ENCODE data around the gene MFSD2A.
"Not testable (repeated sequence)": the region's sequence is repeated elsewhere in the genome, so short reads cannot be mapped to it uniquely, and the experiment has no call there.

Gene MFSD2A

GRCh38 chr1:39908534-39908933, 46.4 kb upstream of the MFSD2A start:
- H3K9ac ChIP-seq (ENCODE audit: low read length): no peak overlapping the region
- 0 out of 2 replicates have a peak, but pooled peaks cover 2% of the 10 kb centered on the region for H3K9me3 ChIP-seq (ENCODE audit: low read length)
- H3K4me3 ChIP-seq (ENCODE audit: low read depth, low read length, poor library complexity, severe bottlenecking): no peak overlapping the region
- H3K4me1 ChIP-seq (ENCODE audit: insufficient read depth, low read length, severe bottlenecking): no peaks in the 10 kb centered on the region
- no peaks in the 10 kb centered on the region; the same call in 1 of the 2 replicates for H3K36me3 ChIP-seq (ENCODE audit: insufficient read depth, low read length)
- H3K27ac ChIP-seq (ENCODE audit: low read depth, low read length, poor library complexity, severe bottlenecking): no peak overlapping the region
- H4K20me1 ChIP-seq (ENCODE audit: insufficient read depth, low read length): no peaks in the 10 kb centered on the region
- TF ChIP-seq EZH2 (IDR thresholded peaks at IDR 0.05; ENCODE audit: borderline replicate concordance, low read length) (no peak), CTCF (IDR thresholded peaks at IDR 0.05; ENCODE audit: low read length) (no peak)
- H3K79me2 ChIP-seq (ENCODE audit: insufficient read depth, low read length): no peaks in the 10 kb centered on the region
- H2AFZ ChIP-seq (ENCODE audit: low read length): no peak overlapping the region
- H3K27me3 ChIP-seq (ENCODE audit: insufficient read depth, low read length): no peaks in the 10 kb centered on the region
- no peak overlapping the region for H3K4me2 ChIP-seq (ENCODE audit: low read length)
- no peaks in the 10 kb centered on the region for H3F3A ChIP-seq (ENCODE audit: insufficient read depth, low read length)
- H3K9me2 ChIP-seq (ENCODE audit: low read depth, low read length): no peaks in the 10 kb centered on the region

- Histone ChIP-seq H3K4me2 (ENCODE audit: low read length) (no peak overlapping the region), H3K27me3 (ENCODE audit: insufficient read depth, low read length) (no peaks in the 10 kb centered on the region), H3K9ac (ENCODE audit: low read length) (no peak overlapping the region), H3K9me3 (ENCODE audit: low read length) (0 out of 2 replicates have a peak, but pooled peaks cover 2% of the 10 kb centered on the region), H3K27ac (ENCODE audit: low read depth, low read length, poor library complexity, severe bottlenecking) (no peak overlapping the region), H3K36me3 (ENCODE audit: insufficient read depth, low read length) (no peaks in the 10 kb centered on the region; the same call in 1 of the 2 replicates), H3K79me2 (ENCODE audit: insufficient read depth, low read length) (no peaks in the 10 kb centered on the region), H3K4me1 (ENCODE audit: insufficient read depth, low read length, severe bottlenecking) (no peaks in the 10 kb centered on the region), H3F3A (ENCODE audit: insufficient read depth, low read length) (no peaks in the 10 kb centered on the region), H3K4me3 (ENCODE audit: low read depth, low read length, poor library complexity, severe bottlenecking) (no peak overlapping the region), H2AFZ (ENCODE audit: low read length) (no peak overlapping the region), H3K9me2 (ENCODE audit: low read depth, low read length) (no peaks in the 10 kb centered on the region), H4K20me1 (ENCODE audit: insufficient read depth, low read length) (no peaks in the 10 kb centered on the region)
- TF ChIP-seq EZH2 (IDR thresholded peaks at IDR 0.05; ENCODE audit: borderline replicate concordance, low read length): no peak
- TF ChIP-seq CTCF (IDR thresholded peaks at IDR 0.05; ENCODE audit: low read length): no peak
Observed at GRCh38 chr1:39910263-39910662, 44.7 kb upstream of the MFSD2A start.

GRCh38 chr1:39913136-39913535, 41.8 kb upstream of the MFSD2A start:
- not testable (repeated sequence) for H3K27me3 ChIP-seq (ENCODE audit: insufficient read depth, low read length); H3K9me3 ChIP-seq (ENCODE audit: low read length); H3K4me1 ChIP-seq (ENCODE audit: insufficient read depth, low read length, severe bottlenecking); H2AFZ ChIP-seq (ENCODE audit: low read length); H3K9me2 ChIP-seq (ENCODE audit: low read depth, low read length); H3F3A ChIP-seq (ENCODE audit: insufficient read depth, low read length); H3K4me2 ChIP-seq (ENCODE audit: low read length); H3K4me3 ChIP-seq (ENCODE audit: low read depth, low read length, poor library complexity, severe bottlenecking); H3K9ac ChIP-seq (ENCODE audit: low read length); H4K20me1 ChIP-seq (ENCODE audit: insufficient read depth, low read length); H3K36me3 ChIP-seq (ENCODE audit: insufficient read depth, low read length); H3K27ac ChIP-seq (ENCODE audit: low read depth, low read length, poor library complexity, severe bottlenecking); H3K79me2 ChIP-seq (ENCODE audit: insufficient read depth, low read length)

GRCh38 chr1:39915499-39916129, 39.3 kb upstream of the MFSD2A start:
- Histone ChIP-seq H3K9me2 (ENCODE audit: low read depth, low read length) (no peaks in the 10 kb centered on the region), H3K4me3 (ENCODE audit: low read depth, low read length, poor library complexity, severe bottlenecking) (no peak overlapping the region), H3K9ac (ENCODE audit: low read length) (no peak overlapping the region), H3K36me3 (ENCODE audit: insufficient read depth, low read length) (no peaks in the 10 kb centered on the region), H3K27ac (ENCODE audit: low read depth, low read length, poor library complexity, severe bottlenecking) (no peak overlapping the region), H3F3A (ENCODE audit: insufficient read depth, low read length) (no peaks in the 10 kb centered on the region), H3K4me2 (ENCODE audit: low read length) (no peak overlapping the region), H3K27me3 (ENCODE audit: insufficient read depth, low read length) (no peaks in the 10 kb centered on the region; the same call in 1 of the 2 replicates), H4K20me1 (ENCODE audit: insufficient read depth, low read length) (no peaks in the 10 kb centered on the region), H2AFZ (ENCODE audit: low read length) (no peak overlapping the region), H3K79me2 (ENCODE audit: insufficient read depth, low read length) (no peaks in the 10 kb centered on the region), H3K9me3 (ENCODE audit: low read length) (no peaks in the 10 kb centered on the region), H3K4me1 (ENCODE audit: insufficient read depth, low read length, severe bottlenecking) (no peaks in the 10 kb centered on the region)
- no peak for TF ChIP-seq CTCF (IDR thresholded peaks at IDR 0.05; ENCODE audit: low read length)
- TF ChIP-seq EZH2 (IDR thresholded peaks at IDR 0.05; ENCODE audit: borderline replicate concordance, low read length): no peak

Measured in OCI-LY1 (cell line).